Prostate gland (tissue), 2 donors: ENCODE measurements around the gene RAB19.

Experiments used
- CTCF ChIP-seq, 4 experiments: fragments of 200-600 bp in 2 of 4; fragments of 450-650 bp in 2 of 4; sonication (generic) in 2 of 4; IDR thresholded peaks; 1 replicate in 3 of 4; 2 replicates in 1 of 4; pipeline ENCODE4 v1.5.1; 2016 to 2019; ENCODE audit warnings: antibody characterized with exemption in 4 of 4, mild to moderate bottlenecking in 2 of 4, moderate library complexity in 2 of 4
- POLR2A ChIP-seq: fragments of 450-650 bp; IDR thresholded peaks from one replicate; pipeline ENCODE4 v1.6.1; 2016; ENCODE audit warnings: antibody characterized with exemption, mild to moderate bottlenecking
- POLR2AphosphoS5 ChIP-seq: sonication (generic); formaldehyde crosslinking; IDR thresholded peaks from one replicate; pipeline ENCODE4 v1.6.1; 2017; ENCODE audit warnings: antibody characterized with exemption

- TF ChIP-seq CTCF (IDR thresholded peaks at IDR 0.05) (no peak), POLR2AphosphoS5 (no peak), POLR2A (no peak)
These were observed 10.0 kb upstream of the RAB19 start for GRCh38 chr7:140393756-140394306.
